ENCODE results near the gene SLC39A9.
"Not testable (repeated sequence)": the region's sequence is repeated elsewhere in the genome, so short reads cannot be mapped to it uniquely, and the experiment has no call there.

Gene SLC39A9

GRCh38 chr14:69370061-69370460 is 28.4 kb upstream of the SLC39A9 start:
- DNase-seq = no peak

GRCh38 chr14:69372146-69372545 is 26.3 kb upstream of the SLC39A9 start:
- DNase-seq = no peak

- no peak for DNase-seq
Observed at GRCh38 chr14:69373104-69373503, 25.4 kb upstream of the SLC39A9 start.

- DNase-seq = no peak
Observed at GRCh38 chr14:69374235-69374634, 24.3 kb upstream of the SLC39A9 start.

- DNase-seq = no peak
Observed at GRCh38 chr14:69375182-69375581, 23.3 kb upstream of the SLC39A9 start.

GRCh38 chr14:69375722-69376121 is 22.8 kb upstream of the SLC39A9 start:
- no peak for DNase-seq

- no peak for DNase-seq
Observed at GRCh38 chr14:69376439-69376838, 22.1 kb upstream of the SLC39A9 start.

- no peak for DNase-seq
Observed at GRCh38 chr14:69378274-69378673, 20.2 kb upstream of the SLC39A9 start.

GRCh38 chr14:69387311-69387710 is 11.2 kb upstream of the SLC39A9 start:
- no peak for DNase-seq

GRCh38 chr14:69391400-69391799 is 7.1 kb upstream of the SLC39A9 start:
- DNase-seq = peak; percentile 25

GRCh38 chr14:69392481-69392880 is 6.0 kb upstream of the SLC39A9 start:
- DNase-seq = no peak

GRCh38 chr14:69395929-69396328 is 2.6 kb upstream of the SLC39A9 start:
- no peak for DNase-seq

- no peak for DNase-seq
Observed at GRCh38 chr14:69398818-69399210, 322 bp downstream of the SLC39A9 start.

GRCh38 chr14:69399750-69400149 is 1.3 kb downstream of the SLC39A9 start:
- no peak for DNase-seq

- no peak for DNase-seq
Observed at GRCh38 chr14:69400154-69400553, 1.7 kb downstream of the SLC39A9 start.

GRCh38 chr14:69401841-69402240 is 3.3 kb downstream of the SLC39A9 start:
- DNase-seq = no peak

GRCh38 chr14:69404478-69404877 is 6.0 kb downstream of the SLC39A9 start:
- no peak for DNase-seq

GRCh38 chr14:69404883-69405282 is 6.4 kb downstream of the SLC39A9 start:
- no peak for DNase-seq

GRCh38 chr14:69405762-69406161 is 7.3 kb downstream of the SLC39A9 start:
- DNase-seq = no peak

- DNase-seq = no peak
Observed at GRCh38 chr14:69408331-69408960, 10.0 kb downstream of the SLC39A9 start.

GRCh38 chr14:69413483-69413882 is 15.0 kb downstream of the SLC39A9 start:
- DNase-seq = no peak

- not testable (repeated sequence) for DNase-seq
Observed at GRCh38 chr14:69416087-69416486, 17.6 kb downstream of the SLC39A9 start.

- DNase-seq = peak; percentile 10
Observed at GRCh38 chr14:69423279-69423678, 24.8 kb downstream of the SLC39A9 start.

- DNase-seq = peak; percentile 21
Observed at GRCh38 chr14:69424149-69424923, 25.8 kb downstream of the SLC39A9 start.

GRCh38 chr14:69427596-69427995 is 29.1 kb downstream of the SLC39A9 start:
- no peak for DNase-seq

Measured in EL (cell line).